A673 (cell line): ENCODE results near the gene TMEM87A.

Experiments
- EZH2 ChIP-seq: fragments of 200-600 bp; sonication (generic); IDR thresholded peaks from 2 replicates; pipeline ENCODE4 v1.6.1; 2017; ENCODE audit warnings: borderline replicate concordance, low read depth, mild to moderate bottlenecking, mixed read lengths, antibody characterized with exemption, low read length; ENCODE audit not compliant: poor library complexity, severe bottlenecking
- TF ChIP-seq, protein P1 (sequence below): fragments of 300-800, 200-600 bp; sonication (generic); conservative IDR thresholded peaks from 2 replicates; pipeline ENCODE4 v1.5.1; 2017; ENCODE audit warnings: low read depth, mild to moderate bottlenecking, antibody characterized with exemption, low read length, moderate library complexity, mixed read lengths

DNA sequence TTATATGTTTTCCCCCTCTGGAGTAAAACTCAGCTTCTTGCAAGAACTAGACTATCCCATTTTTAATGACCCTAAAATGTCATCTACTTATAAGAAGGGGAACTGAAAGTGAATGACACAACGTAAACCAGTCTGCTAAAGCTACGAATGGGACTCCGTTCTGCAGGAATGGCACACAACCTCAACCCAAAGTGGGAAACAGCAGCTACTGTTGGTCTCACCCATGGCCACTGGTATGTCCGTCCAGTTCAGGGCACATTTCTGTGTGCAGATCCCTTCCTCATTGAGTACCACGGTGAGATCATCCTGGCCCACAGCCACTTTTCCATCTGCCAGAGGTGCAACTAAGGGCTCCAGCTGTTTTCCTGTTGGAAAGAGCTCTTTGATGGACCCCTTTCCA lies 88.9 kb downstream of the TMEM87A start:
- TF ChIP-seq, protein P1, sequence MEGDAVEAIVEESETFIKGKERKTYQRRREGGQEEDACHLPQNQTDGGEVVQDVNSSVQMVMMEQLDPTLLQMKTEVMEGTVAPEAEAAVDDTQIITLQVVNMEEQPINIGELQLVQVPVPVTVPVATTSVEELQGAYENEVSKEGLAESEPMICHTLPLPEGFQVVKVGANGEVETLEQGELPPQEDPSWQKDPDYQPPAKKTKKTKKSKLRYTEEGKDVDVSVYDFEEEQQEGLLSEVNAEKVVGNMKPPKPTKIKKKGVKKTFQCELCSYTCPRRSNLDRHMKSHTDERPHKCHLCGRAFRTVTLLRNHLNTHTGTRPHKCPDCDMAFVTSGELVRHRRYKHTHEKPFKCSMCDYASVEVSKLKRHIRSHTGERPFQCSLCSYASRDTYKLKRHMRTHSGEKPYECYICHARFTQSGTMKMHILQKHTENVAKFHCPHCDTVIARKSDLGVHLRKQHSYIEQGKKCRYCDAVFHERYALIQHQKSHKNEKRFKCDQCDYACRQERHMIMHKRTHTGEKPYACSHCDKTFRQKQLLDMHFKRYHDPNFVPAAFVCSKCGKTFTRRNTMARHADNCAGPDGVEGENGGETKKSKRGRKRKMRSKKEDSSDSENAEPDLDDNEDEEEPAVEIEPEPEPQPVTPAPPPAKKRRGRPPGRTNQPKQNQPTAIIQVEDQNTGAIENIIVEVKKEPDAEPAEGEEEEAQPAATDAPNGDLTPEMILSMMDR: no peak
- TF ChIP-seq EZH2: no peak
